Amniotic epithelial cell (primary cell): ENCODE measurements around the gene SNX22.
A peak's percentile ranks its signal among the peaks of the same experiment; 100 is the strongest.

Experiments
- DNase-seq: peaks from one replicate; pipeline ENCODE4 v3.0.0-alpha.2; 2010; ENCODE audit warnings: low read depth

SNX22 gene

DNA sequence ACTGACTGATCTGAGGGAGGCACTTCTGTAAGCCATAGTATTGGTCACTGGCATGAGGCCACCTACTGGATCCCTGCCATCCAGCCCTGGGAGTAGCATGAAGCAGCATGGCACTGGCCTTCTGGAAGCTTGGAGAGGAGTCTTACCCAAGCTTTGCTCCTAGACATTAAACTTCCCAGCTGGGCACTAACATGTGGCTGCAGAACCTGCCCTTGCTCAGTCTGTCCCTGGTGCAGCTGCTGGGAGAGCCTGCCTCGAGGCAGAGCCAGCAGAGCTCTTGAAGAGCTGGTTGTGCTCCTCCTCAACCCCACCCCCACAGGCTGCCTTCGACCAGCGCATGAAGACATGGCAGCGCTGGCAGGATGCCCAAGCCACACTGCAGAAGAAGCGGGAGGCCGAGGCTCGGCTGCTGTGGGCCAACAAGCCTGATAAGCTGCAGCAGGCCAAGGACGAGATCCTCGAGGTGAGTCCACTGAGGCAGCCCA is 17.1 kb upstream of the SNX22 start:
- DNase-seq = peak; percentile 52

DNA sequence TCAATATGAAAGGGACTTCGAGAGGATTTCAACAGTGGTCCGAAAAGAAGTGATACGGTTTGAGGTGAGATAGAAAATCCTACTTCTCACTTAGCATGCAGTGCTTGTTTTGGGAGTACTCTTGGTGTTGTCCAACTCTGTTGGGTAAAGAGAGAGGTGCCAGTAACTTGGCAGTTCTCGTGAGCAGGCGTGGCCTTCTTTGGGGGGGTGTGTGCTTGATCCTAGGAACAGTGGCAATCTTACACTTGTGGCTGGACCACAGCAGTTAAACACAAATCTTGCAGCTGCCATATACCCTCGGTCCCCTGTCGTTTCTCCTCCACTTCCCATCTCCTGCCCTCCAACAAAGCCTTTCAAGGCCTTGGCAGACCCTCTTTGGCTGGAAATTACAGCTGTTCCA is 15.2 kb upstream of the SNX22 start:
- DNase-seq = no peak

DNA sequence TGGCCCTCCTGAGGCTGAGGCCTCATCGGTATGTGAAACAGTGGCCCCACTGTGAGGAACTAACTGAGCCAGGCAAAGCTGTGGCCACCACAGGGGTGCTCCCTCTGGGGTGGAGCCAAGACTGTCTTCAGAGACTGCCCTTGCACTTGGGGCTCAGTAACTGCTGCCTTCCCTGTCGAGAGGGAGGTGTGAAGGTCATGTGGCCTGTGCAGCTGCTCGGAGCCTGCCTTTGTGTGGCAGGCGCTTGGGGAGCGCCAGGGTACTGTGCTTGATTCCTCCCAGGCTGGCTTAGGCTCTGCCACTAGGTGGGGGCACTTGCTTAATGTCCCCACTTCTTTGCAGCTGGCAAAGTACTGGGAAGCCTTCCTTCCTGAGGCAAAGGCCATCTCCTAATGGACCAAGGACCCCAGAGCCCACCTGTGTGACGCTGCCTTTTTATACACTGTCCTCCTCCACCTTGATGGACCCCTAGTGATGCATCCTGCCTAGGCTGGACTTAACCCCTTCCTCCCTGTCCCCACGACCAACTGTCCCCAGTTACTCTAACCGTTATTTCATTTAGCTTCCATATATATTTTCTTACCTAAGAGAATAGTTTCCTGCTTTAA is 14.2 kb upstream of the SNX22 start:
- DNase-seq = no peak

DNA sequence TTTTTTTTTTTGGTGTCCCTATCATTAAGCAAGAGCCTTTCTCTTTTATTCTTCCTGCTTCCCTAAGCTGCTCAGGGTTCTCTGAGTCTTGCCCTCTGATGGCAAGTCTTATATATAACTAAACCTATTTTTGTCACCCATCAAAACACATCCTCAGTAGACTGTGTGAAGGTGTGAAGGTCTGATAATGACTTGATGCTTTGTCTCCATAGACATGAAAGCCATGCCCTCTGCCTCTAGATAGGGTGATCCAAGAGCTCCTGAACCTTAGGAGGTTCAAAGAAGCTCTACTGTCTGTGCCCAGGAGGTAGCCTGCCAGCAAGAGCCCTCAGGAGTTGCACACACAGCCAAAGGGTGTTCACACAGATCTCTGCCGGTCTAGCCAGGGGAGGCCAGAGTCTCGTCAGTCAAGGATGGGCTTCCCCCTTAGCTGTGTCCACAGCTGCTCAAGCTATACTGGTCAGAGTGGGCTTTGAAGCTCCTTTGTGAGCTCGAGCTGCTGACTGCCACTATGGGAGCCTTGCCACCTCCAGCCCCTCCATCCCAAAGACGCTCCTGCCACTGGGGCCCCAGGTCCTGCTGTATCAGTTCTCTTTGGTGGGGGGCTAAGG is 13.1 kb upstream of the SNX22 start:
- no peak for DNase-seq

DNA sequence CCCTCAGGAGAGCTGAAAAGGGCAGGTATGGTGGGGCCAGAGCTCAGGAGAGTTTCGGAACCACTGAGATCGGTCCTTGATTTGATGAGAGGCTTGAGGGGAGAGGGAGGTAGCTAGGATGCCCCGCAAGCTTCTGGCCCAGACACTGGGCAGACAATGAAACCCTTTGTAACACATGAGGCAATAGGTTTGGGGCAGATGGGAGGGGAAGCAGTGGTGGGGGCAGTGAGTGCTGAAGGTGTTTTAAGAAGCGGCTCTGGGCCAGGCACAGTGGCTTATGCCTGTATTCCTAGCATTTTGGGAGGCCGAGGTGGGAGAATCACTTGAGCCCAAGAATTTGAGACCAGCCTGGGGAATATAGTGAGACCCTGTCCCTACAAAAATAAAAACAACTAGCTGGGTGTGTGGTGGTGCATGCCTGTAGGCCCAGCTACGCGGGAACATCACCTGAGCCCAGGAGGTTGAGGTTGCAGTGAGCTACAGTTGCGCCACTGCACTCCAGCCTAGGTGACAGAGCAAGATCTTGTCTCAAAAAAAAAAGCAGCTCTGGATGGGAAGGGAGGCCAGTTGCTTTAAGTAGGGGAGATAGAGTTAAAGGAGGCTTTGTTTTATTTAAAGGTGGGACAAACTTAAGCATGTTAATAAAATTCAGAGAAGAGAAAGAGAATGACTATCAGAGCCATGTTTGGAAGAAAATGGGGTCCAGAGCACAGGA is 9.6 kb upstream of the SNX22 start:
- no peak for DNase-seq

DNA sequence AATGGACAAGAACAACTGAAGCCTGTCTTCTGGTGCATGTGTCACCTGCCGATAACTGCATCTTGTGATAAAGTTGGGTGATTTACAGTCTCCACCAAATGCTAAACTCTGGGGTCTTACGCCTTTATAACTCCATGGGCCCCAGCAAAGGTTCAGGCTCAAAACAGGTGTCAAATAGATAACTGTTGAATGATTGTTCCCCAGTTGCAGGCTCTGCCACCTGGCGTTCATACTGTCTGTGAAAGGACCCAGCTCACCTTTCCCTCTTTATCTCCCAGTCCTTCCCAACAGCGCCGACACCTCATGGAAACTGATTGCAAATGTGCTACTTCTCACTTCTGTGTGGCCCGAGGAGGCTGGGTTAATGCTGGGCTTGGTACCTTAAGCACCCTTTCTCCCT is 8.3 kb upstream of the SNX22 start:
- no peak for DNase-seq

DNA sequence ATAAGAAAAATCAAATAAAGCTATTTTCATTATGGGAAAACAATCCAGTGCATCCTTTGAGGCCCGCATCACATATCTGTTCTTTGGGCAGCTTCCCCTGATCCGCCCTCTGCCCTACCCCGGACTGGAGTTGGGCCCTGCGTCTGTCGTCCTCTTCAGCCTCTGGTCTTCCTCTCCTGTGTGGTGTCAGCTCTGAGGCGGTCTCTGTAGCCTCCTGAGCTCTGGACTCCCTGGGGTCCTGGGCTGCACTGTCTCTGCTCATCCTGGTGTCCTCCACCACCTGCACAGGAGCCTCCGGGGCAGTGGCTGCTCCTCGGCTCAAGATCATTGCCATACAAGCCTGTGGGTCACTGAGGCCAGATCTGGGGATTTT is 7.4 kb upstream of the SNX22 start:
- DNase-seq = no peak

DNA sequence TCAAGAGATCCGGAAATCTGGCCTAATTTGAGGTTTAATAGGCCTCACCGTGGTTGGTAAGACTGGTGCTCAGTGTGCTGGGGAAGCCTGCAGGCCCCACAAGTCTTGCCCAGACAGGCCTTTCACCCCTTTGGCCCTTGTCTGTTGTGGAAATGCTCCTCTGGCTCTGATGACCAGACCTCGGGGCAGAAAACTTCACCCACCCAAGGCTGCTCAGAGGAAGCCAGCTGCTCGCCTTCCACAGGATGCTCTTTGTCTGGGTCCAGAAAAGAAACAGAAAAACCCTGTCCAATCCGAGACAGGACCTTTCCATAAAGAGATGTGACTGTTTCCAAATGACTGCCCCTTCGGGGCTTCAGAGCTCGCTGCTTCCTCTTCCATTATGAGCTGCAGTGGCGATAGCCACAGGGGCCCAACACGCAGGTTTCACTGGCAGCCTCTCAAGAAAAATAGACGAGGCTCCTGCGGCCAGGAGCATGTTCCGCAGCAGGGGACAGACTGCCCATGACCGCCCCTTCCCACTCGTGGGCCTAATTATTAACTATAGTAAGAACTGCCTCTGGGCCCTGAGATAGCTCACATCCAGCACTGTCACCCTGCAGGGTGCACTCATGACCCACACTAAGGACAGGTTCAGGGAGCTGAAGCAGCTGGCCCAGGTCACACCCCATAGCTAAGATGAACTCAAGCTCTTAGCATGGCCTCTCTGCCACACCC is 6.8 kb upstream of the SNX22 start:
- DNase-seq = no peak

DNA sequence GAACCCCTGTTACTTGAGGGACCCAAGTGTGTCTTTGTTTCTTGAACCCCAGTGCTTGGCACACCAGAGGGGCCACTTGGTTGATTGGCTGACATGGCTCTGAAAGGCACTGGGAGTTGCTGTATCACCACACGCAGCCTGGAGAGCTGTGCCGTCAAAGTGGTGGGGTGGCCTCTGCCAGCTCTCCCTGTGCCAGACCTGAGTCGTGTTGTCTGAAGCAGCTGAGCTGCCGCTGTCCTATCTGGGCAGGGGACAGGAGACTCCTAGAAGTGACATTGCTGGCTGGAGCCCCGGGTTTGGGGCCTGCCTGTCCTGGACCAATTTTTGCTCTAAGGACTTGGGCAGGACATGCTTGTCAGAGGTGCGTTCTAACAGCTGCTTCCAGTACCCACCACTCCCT is 5.5 kb upstream of the SNX22 start:
- no peak for DNase-seq

DNA sequence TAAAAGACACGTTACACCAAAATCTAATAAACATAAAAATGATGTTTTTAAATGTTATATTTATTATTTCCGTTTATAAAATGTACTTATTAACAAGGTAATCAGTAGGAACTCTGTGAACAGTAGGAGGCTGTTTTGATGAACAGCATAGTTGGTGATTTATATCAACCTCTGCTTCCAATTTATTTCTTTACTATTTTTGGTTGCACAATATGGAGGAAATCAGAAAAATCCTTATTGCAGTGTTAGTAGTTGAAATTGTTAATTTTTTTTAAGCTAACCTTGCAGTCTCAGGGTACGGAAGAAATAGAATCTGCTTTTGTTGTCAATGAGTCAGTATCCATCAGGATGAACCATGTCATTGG is 5.0 kb upstream of the SNX22 start:
- no peak for DNase-seq

DNA sequence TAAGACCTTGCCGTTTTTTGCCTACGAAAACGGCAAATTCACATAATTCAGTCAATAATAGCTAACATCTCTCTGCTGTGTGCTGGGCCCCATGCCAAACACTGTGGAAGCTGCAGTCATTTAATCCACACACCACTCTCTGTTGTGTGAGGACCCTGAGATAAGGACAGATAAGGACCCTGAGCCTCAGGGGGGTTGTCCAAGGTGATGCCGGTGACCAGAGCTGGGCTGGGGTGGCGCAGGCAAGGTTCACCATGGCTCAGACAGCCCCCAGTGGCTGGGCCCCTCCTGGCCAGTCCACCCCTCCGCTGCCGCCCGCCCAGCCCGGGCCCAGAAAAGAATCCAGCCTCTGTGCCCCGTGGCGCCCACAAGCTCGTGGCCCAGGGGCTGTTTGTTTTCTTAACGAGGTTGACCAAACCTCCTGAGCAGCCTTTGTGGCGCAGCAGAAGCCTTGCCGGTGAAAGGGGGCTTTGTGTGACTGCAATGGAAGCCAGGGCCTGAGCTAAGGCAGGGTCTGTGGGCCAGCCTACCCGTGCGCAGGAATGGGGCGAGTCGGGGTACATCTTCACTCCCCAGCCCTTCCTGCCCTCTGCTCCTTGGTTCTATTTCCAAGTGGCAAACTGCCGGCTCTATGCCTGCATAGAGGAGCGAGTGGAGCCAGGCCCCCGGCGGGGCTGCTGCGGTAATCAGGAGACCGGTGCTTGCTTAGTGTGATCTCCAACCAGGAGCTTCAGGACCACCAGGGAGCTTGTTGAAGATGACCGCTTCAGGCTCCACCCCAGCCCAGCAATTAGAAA is 4.4 kb upstream of the SNX22 start:
- no peak for DNase-seq

DNA sequence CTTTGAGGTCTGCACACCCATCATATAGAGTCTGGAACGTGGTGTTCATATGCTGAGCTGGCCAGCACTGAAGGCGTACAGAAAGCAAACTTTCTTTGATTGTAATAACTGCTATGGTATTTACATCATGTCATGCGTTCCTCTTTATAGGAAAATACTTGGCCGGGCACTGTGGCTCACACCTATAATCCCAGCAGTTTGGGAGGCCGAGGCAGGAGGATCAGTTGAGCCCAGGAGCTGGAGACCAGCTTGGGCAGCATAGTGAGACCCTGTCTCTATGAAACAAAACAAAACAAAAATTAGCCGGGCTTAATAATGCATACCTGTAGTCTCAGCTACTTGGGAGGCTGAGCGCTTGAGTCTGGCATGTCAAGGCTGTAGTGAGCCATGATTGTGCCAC is 3.4 kb upstream of the SNX22 start:
- DNase-seq = no peak

DNA sequence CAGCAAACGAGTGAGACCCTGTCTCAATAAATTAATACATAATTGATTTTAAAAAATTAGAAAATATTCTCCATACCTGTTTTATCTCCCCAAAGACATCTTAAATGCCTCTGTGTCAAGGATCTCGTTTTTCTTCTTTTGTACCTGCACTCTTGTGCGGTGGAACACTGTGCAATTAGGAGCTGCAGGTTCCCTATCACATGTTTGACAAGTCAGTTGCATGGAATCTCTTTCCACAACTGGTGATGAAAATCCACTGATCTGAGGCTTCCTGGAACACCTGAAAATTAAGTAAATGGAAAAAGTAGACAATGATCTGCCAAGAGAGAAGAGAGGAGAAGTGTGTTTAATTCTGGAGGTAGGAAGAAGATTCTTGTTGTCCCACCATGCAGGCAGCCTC is 3.0 kb upstream of the SNX22 start:
- no peak for DNase-seq

DNA sequence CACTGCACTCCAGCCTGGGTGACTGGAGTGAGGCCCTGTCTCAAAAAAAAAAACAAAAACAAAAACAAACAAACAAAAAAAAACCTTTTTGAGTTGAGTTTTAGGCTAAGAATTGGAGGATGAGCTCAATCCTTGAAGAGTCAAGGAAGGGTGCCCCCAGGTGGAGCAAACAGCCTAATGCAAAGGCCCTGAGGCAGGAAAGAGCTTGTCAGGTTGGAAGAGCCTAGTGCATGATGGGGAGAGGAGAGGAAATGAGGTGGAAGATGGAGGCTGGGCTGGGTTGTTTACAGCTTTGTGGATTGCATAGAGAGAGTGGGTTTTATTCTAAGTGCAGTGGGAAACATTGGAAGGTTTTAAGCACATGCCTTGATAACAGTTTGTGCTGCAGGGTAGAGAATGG is 2.1 kb upstream of the SNX22 start:
- peak; percentile 43 for DNase-seq

DNA sequence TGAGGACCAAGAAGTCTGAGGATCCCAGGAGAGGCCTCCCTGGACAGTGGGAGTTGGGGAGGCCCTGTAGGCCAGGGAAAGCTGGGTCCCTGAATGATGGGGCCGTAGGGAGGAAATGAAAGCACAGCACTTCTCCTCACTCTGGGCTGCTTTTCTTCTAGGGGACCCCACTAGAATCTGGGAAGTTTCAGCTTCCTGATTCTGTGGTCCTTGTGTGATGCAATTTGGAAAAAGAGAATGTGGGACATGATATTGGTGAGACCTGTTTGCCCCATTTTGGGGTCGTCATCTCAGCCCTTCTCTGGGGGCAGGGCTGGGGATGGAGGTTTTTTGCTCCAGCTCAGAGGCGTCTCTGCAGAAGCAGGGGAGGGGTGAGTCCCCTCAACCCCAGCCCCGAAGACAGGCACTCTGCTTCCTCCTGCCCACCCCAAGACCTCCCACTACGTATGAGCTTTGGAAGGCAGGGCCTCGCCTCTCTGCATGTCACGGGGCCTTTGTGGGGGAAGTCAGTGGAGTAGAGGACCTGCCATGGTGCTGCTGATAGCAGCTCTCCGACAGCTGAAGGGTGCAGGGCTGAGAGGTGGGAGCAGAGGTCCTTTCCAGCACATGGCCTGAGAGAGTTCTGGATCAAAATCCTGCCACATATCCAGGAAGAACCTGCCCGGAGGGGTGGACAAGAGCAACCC is 1.5 kb upstream of the SNX22 start:
- no peak for DNase-seq

DNA sequence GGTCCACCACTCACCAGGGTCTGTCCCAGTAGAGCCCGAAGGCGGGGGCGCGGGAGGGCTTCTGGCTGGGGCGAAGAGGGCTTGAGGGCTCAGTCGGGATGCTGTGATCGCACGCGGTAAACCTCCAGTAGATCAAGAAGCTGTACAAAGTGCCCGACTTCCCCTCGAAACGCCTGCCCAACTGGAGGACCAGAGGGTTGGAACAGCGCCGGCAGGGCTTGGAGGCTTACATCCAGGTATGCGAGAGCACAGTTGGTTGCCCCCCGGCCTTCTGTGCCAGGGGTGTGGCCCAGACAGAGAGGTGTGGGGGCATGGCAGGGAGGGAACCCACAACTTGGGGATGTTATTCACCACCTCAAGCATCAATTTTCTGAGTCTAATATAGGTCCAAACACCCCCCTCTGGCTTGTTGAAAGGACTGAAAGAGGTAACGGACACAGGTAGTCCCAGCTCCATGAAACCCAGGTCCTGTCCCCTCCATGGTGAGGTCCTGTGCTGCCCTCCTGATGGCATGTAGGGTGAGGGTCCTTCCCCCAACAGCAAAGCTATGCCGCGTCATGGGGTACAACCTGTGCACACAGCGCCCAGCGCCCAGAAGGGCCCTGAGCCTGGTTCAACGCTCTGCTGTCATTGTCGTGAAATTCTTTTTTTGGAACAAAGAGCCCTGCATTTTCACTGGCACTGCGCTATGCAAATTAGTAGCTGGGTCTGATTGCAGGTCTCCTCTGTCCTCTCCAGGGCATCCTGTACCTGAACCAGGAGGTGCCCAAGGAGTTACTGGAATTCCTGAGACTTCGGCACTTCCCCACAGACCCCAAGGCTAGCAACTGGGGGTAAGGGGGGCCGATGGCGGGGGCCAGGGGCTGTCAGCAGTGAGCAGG is 1.2 kb downstream of the SNX22 start:
- DNase-seq = no peak

DNA sequence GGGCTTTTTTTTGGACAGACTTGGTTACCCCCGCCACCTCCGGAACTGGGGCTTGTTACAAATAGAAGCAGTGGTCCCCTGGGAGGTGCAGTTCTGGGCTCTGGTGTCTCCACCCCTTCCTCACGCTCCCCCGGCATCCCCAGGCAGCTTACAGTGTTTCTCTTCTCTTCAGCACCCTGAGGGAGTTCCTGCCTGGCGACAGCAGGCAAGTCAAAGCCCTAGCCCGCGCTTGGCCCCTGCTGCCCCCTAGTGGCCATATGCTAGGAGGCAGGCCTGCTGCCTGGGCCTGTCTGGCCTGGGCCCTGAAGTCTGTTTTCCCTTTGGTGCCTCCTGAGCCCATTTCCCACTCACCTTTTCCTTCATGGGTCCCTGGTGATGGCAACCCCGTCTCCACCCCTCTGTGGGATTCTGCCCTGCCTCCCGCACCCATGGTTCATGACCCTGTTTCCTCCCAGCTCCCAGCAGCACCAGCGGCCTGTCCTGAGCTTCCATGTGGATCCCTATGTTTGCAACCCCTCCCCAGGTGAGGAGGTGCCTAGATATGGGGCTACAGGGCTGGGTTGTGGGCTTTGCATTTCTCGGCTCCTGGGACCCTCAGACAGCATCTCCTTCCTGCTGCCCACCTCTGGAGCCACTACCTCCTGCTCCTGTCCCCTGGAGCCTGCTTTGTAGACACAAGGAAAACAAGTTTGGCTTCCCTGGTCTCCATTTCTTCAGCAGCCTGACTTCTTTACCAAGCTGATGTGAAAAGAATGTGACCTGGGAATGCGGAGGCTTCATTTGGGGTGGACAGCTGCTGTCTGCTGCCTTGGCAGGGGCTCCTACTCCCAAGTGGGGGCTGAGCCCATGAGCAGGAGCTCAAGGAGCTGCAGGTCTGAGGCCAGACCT is 2.2 kb downstream of the SNX22 start:
- peak; percentile 76 for DNase-seq

DNA sequence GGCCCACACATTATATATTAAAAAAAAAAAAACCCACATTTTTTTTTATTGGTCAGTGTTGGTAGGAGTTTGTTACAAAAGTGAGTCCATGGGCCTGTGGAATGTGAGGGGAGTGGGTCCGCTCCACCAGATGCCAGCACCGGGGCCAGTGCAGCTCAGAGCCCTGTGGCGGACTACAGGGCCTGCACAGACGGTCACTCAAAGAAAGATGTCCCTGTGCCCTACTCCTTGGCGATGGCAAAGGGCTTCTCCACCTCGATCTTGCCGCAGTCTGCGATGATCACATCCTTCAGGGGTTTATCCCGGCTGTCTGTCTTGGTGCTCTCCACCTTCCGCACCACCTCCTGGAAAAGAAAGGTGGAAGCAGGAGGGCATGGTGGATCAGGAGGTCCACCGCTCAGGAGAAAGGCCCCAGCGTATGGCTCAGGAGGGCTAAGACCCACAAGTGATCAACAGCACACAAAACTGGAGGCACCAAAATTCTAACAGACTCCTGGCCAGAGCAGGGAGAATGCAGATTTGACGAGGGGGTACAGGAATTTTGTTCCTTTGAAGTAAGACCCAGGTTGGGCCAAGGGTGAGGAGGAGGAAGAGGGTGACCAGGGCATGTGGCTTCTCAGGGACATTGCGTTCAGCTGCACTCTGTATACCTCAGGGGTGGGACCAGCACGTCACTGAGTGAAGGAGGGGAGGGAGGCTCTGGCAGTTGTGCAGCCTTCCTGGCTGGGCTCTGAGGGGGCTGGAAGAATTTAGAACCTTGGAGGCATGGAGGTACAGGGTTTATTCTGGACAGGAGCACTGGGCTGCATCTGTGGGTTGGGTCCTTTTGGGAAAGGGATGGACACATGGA is 4.5 kb downstream of the SNX22 start:
- DNase-seq = no peak
